Neural progenitor cell (in vitro differentiated cells): ENCODE results near the gene SNX4.

Experiments
- CTCF ChIP-seq: fragments of 200-600 bp; sonication (generic); IDR thresholded peaks from 2 replicates; pipeline ENCODE4 v1.5.1; 2017; ENCODE audit warnings: antibody characterized with exemption, mild to moderate bottlenecking
- EZH2 ChIP-seq: fragments of 200-600 bp; sonication (generic); IDR thresholded peaks from 2 replicates; pipeline ENCODE4 v1.6.1; 2017; ENCODE audit warnings: antibody characterized with exemption, mild to moderate bottlenecking, moderate library complexity

GRCh38 chr3:125431391-125431790 lies 88.6 kb downstream of the SNX4 start:
- TF ChIP-seq CTCF: no peak
- TF ChIP-seq EZH2: no peak
